GM23338 (cell line): ENCODE measurements around the gene UTP4.

Experiments used
- EZH2 ChIP-seq: fragments of 200-600 bp; sonication (generic); IDR thresholded peaks from one replicate; pipeline ENCODE4 v1.8.0; 2017; ENCODE audit warnings: antibody characterized with exemption, mild to moderate bottlenecking, low read depth; ENCODE audit not compliant: unreplicated experiment
- EZH2phosphoT487 ChIP-seq: fragments of 200-600 bp; sonication (generic); IDR thresholded peaks from one replicate; pipeline ENCODE4 v1.8.1; 2018; ENCODE audit warnings: antibody characterized with exemption; ENCODE audit not compliant: unreplicated experiment
- TF ChIP-seq, protein P1 (sequence below), 2 experiments: fragments of 200-600 bp in 1 of 2; sonication (generic) in 1 of 2; conservative IDR thresholded peaks; 2 replicates each; pipeline versions ENCODE4 v1.5.1 to v1.6.1; 2016 to 2017; ENCODE audit warnings: antibody characterized with exemption in 2 of 2, low read depth in 2 of 2, mild to moderate bottlenecking in 2 of 2, moderate library complexity in 1 of 2

DNA sequence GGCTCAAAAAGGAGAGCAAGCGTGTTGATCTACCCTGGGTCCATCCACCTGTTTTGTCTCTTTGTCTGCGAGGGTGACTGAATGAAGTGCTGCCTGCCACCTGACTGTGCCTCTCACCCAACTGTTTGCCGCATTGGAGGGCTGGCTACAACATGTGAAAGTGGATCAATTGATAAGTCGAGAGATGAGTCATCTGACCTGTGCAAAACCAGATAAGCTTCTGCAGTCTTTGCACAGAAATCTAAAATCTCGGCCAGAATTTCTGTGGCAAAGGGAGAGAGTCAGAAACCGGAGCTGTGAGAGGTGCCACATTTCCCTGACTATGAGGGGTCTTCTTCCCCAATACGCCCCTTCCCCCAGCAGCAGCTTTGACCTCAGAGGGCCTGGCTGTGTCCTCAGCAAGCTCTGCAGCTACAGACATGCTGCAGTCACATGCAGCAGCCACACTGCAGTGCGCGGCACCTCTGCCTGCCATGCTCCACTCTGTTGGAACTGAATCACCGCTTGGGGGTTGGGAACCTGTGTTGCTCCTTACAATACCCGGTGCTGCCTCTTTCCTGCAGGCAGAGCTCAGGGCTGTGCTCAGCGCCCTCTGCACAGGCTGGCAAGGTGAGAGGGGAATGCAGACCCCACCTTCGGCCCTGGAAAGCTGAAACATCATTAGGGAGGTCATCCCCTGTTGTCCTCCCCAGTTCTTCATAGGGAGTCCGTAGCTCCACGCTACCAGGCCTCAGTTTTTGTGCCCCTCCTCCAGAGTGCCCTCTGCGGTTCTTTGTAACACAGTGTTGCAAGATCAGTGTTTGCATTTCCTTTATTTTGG lies 43.1 kb upstream of the UTP4 start:
- TF ChIP-seq EZH2phosphoT487 (no peak), EZH2 (no peak)
- TF ChIP-seq, protein P1, sequence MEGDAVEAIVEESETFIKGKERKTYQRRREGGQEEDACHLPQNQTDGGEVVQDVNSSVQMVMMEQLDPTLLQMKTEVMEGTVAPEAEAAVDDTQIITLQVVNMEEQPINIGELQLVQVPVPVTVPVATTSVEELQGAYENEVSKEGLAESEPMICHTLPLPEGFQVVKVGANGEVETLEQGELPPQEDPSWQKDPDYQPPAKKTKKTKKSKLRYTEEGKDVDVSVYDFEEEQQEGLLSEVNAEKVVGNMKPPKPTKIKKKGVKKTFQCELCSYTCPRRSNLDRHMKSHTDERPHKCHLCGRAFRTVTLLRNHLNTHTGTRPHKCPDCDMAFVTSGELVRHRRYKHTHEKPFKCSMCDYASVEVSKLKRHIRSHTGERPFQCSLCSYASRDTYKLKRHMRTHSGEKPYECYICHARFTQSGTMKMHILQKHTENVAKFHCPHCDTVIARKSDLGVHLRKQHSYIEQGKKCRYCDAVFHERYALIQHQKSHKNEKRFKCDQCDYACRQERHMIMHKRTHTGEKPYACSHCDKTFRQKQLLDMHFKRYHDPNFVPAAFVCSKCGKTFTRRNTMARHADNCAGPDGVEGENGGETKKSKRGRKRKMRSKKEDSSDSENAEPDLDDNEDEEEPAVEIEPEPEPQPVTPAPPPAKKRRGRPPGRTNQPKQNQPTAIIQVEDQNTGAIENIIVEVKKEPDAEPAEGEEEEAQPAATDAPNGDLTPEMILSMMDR (conservative IDR thresholded peaks at IDR 0.05; ENCODE audit: low read depth in 2 of 2) = 0 out of 4 replicates have a peak, but pooled peaks of 1 of the 2 experiments have one; percentile 18
